Heart left ventricle (tissue), 16 donors: ENCODE data around the gene CYGB. TPM values are rescaled to one million over a fixed set of nuclear protein-coding genes. Genes with fewer than 3 reads are reported as not detected.

Source experiments
- ATAC-seq, 4 donors: fragments of 200-7000 bp; cut with Tn5 transposase; one replicate each; pipeline ENCODE4 v1.9.1; 2020 to 2022; ENCODE audit warnings: moderate library complexity in 4 of 4, mild to moderate bottlenecking in 3 of 4, moderate number of reproducible peaks in 1 of 4
- DNase-seq, 5 donors: peaks; one replicate each; pipeline ENCODE4 v3.0.0-alpha.2; 2020
- H3K27ac ChIP-seq, 12 donors: fragments of 200-600 bp; sonication (generic) in 4 of 12; one replicate each; pipeline versions ENCODE4 v1.5.0 to v1.8.0; 2016 to 2022; ENCODE audit warnings: mild to moderate bottlenecking in 2 of 12
- H3K27me3 ChIP-seq, 9 donors: fragments of 200-600 bp; sonication (generic) in 2 of 9; one replicate each; pipeline versions ENCODE4 v1.5.1 to v1.8.0; 2016 to 2022; ENCODE audit warnings: mild to moderate bottlenecking in 3 of 9
- H3K36me3 ChIP-seq, 9 donors: fragments of 200-600 bp; sonication (generic) in 2 of 9; one replicate each; pipeline versions ENCODE4 v1.5.0 to v1.8.0; 2018 to 2022; ENCODE audit warnings: mild to moderate bottlenecking in 2 of 9
- H3K4me1 ChIP-seq, 12 donors: fragments of 200-600 bp; sonication (generic) in 4 of 12; one replicate each; pipeline versions ENCODE4 v1.5.0 to v1.8.0; 2016 to 2022; ENCODE audit warnings: mild to moderate bottlenecking in 3 of 12
- H3K4me3 ChIP-seq, 12 donors: fragments of 200-600 bp; sonication (generic) in 4 of 12; one replicate each; pipeline versions ENCODE4 v1.5.0 to v1.8.0; 2017 to 2022; ENCODE audit warnings: mild to moderate bottlenecking in 9 of 12, moderate library complexity in 4 of 12
- H3K9me3 ChIP-seq, 12 donors: fragments of 200-600 bp; sonication (generic) in 4 of 12; one replicate each; pipeline versions ENCODE4 v1.5.0 to v1.8.0; 2016 to 2022; ENCODE audit warnings: mild to moderate bottlenecking in 1 of 12
- POLR2A ChIP-seq, 2 donors: fragments of 450-650 bp; IDR thresholded peaks; one replicate each; pipeline ENCODE4 v1.6.1; 2017; ENCODE audit warnings: antibody characterized with exemption in 2 of 2, mild to moderate bottlenecking in 2 of 2, moderate library complexity in 2 of 2
- WGBS, 4 donors: extraction: QIAGEN DNeasy Blood & Tissue Kit in 2 of 4; methylation state at CpG; one replicate each; pipeline versions ENCODE4 v1.1.5 to v1.1.7; 2013 to 2018; 5-methylcytosine and 5-hydroxymethylcytosine counted together
- intact Hi-C, 10 donors: fragments of 100-400 bp; cut with DNase I; formaldehyde crosslinking; loops; one replicate each; pipeline versions ENCODE4 v1.11.1 to v1.14.2; 2022
- polyA plus RNA-seq, 2 donors: library from polyadenylated mRNA; stranded (reverse); fragments of 200-250 nt; gene quantifications; one replicate each; pipeline ENCODE4 v1.2.3, GENCODE V29; 2013
- total RNA-seq, 9 donors: library from RNA; depleted of rRNA in 2 of 9; stranded (reverse); fragments of >200 nt in 2 of 9; fragmentation: NEBNext Ultra II Directional in 3 of 9; extraction: Animal tissue kit (Norgen Biotek cat#: 25700) in 3 of 9; gene quantifications; one replicate each; pipeline versions ENCODE4 v1.1.0 to v1.2.4, GENCODE V29; 2016 to 2023
- TF ChIP-seq, protein P1 (sequence below), 12 donors: fragments of 200-600 bp; sonication (generic) in 4 of 12; IDR thresholded peaks; one replicate each; pipeline versions ENCODE4 v1.5.0 to v1.8.0; 2018 to 2022; ENCODE audit warnings: antibody characterized with exemption in 12 of 12, mild to moderate bottlenecking in 5 of 12
- donor health status: ischemic (EF 13 %, LVEDD 7.1; RV severe dilation, severe dysfunction).
- donor health status: healthy with polysubstance abuse.
- donor health status: DM: no; HTN: yes; CAD: no.
- donor health status: DM: no; HTN: no; CAD: no.
- donor health status: ischemic (EF 25% LVEDD 6.9; RV normal size, moderate dysfunction).
- donor health status: ischemic (EF 25% LVEDD 5.7; RV mildly dilated, moderate dysfunction).
- donor health status: healthy.
- donor health status: DM: yes; HTN: yes; CAD: no.
- donor health status: ischemic (EF 35%, LVEDD 5.7; RV mildly dilated, moderate dysfunction).
- donor health status: nonischemic (EF 11% LVEDD 7.7; RV severe dilation, severe dysfunction).
- donor health status: DM: yes; HTN: yes; CAD: no.
- donor health status: PGD.
- donor health status: ischemic (EF 29% LVEDD 5.4; RV normal size, mild dysfunction).
- donor health status: nonischemic (EF 23%, LVEDD 6.1; RV moderate dilation, normal function).

The CYGB gene
- total and polyA plus RNA-seq, 11 donors, result 11.8 to 37.9 (median 21.9) TPM

DNA sequence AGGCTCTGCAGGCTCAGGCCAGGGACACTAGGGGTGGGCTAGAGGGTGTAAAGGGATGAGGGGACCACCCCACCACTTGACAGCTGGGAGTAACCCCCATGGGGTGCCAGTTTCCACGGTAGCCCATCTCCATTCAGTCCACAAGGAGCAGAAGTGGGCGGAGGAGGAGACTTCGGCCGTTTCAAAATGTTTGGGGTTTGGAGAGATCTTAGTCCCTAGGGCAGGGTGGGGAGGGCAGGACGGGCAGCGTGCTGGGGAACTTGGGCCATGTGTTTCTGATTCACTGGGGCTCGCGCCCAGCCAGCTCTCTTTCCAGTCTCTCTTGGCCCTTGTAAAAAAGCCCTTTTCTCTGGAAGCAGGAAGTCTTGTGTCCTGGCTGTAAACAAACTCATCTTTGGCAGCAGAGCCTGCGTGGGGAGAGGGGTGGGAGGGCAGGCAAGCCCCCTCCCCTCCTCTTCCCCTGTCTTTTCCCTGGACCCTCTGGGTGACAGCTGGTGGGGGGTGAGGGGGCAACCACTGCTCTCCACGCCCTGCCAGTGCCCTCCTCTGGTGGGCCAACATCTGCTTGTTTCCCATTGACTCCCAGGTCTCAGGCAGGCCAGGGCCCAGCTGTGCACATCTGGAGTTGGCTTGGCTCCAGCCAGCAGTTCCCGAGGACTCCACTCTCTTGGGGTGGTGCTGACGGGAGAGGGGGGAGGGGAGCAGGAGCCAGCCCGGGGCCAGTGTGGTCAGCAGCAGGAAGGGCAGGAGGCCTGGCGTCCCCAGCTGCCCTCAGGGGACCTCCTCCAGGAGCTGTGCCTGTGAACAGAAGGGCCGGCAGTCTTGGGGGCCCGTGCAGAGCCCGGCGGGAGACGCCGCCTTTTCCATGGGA, 8.1 kb downstream of the CYGB start:
- Histone ChIP-seq H3K27me3 (no peaks in the 10 kb centered on the region), H3K4me1 (peaks cover 16 to 74% (median 55%) of the 10 kb centered on the region in 12 donors), H3K9me3 (no peaks in the 10 kb centered on the region), H3K27ac (peak overlapping the region; percentile 89 to 99 (median 95)), H3K36me3 (peaks cover 0 to 10% (median 0%) of the 10 kb centered on the region in 9 donors), H3K4me3 (peak overlapping the region in 3 of 12 donors; percentile 1 to 29 (median 4))
- peak; percentile 76 to 80 (median 78) for ATAC-seq
- 28 to 51% (median 40%) methylated on average over 14 to 20 of the region's 20 CpGs for WGBS, 4 donors
- peak; percentile 92 to 95 (median 95) for DNase-seq
- TF ChIP-seq, protein P1, sequence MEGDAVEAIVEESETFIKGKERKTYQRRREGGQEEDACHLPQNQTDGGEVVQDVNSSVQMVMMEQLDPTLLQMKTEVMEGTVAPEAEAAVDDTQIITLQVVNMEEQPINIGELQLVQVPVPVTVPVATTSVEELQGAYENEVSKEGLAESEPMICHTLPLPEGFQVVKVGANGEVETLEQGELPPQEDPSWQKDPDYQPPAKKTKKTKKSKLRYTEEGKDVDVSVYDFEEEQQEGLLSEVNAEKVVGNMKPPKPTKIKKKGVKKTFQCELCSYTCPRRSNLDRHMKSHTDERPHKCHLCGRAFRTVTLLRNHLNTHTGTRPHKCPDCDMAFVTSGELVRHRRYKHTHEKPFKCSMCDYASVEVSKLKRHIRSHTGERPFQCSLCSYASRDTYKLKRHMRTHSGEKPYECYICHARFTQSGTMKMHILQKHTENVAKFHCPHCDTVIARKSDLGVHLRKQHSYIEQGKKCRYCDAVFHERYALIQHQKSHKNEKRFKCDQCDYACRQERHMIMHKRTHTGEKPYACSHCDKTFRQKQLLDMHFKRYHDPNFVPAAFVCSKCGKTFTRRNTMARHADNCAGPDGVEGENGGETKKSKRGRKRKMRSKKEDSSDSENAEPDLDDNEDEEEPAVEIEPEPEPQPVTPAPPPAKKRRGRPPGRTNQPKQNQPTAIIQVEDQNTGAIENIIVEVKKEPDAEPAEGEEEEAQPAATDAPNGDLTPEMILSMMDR (IDR thresholded peaks at IDR 0.05), result peak in 2 of 12 donors; percentile 6 to 8
- TF ChIP-seq POLR2A (IDR thresholded peaks at IDR 0.05), result no peak
- intact Hi-C loops, result loop anchor here in 2 of 10 donors (10.0 kb wide), 2 partner anchors 95 to 185 kb away; partner anchors contain the start of gene MXRA7 (in 1 of the 2)

DNA sequence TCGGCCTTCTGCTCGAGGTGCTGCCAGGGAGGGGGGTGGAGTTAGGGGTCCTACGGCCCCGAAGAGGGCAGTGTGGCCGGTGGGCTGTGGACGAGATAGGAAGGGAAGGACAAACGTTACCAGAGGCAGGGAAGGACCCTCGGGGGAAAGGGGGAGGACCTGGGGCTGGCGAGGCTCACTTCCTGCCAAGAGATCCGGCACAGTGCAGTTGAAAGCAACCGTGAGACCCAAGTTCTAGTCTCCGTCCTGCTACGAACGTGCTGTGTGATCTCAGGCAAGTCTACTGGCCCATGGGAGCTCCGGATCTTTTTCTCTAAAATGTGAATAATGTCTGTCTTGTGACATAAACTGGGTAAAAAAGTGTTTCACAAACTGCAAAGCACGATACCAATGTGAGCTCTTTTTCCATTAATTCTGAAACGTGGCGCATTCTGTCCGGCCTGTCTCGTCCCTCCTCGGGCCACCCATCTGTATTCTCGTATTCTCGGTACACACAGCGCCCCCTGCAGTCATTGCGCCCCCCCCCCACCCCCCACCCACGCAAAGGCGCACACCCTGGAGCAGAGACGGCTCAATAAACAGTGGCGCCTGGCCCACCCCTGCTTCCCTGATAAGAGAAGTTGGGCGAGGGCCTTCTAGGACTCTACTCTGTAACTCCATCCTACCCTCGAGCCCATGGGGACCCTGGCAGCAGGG, 8.8 kb downstream of the CYGB start:
- ATAC-seq (peak; percentile 10 to 46 (median 35)), DNase-seq (peak in 4 of 5 donors; percentile 74 to 79 (median 77))
- Histone ChIP-seq H3K36me3 (peaks cover 0 to 10% (median 0%) of the 10 kb centered on the region in 9 donors), H3K27me3 (no peaks in the 10 kb centered on the region), H3K9me3 (no peaks in the 10 kb centered on the region), H3K27ac (peak overlapping the region; percentile 89 to 99 (median 95)), H3K4me1 (peaks cover 16 to 76% (median 57%) of the 10 kb centered on the region in 12 donors), H3K4me3 (peak overlapping the region in 11 of 12 donors; percentile 12 to 52 (median 38))
- 43 to 58% (median 49%) methylated on average over 31 of the region's 31 CpGs for WGBS, 4 donors
- TF ChIP-seq, protein P1 (IDR thresholded peaks at IDR 0.05), result peak in 6 of 12 donors; percentile 6 to 32 (median 18)
- TF ChIP-seq POLR2A (IDR thresholded peaks at IDR 0.05), result no peak
- intact Hi-C loops, result loop anchor here in 2 of 10 donors (10.0 kb wide), 2 partner anchors 96 to 186 kb away; partner anchors contain the start of gene MXRA7 (in 1 of the 2)

DNA sequence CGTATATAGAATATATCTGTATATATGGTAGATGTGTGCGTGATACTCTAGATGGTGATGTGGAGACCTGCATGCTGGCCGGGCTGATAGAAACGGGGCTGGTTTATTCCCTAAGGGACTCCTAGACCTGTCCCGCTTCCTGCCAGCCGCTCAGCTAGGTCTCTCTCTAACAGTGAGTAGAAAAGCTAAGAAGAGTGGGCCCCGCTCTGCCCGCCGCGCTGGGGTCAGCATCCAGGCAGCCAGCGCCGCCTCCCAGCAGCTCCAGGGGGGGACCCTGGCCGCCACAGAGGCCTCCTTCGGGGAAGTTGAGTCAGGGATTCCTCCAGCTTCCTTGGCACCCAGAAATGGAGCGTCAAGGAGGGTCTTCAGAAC, 9.4 kb downstream of the CYGB start:
- DNase-seq, result peak in 2 of 5 donors; percentile 51 to 68

More for the DNA sequence above, 9.4 kb downstream of the CYGB start:
- ATAC-seq, result no peak
- peak overlapping the region; percentile 89 to 99 (median 95) for H3K27ac ChIP-seq
- H3K36me3 ChIP-seq, result peaks cover 0 to 10% (median 0%) of the 10 kb centered on the region in 9 donors
- peaks cover 16 to 78% (median 59%) of the 10 kb centered on the region in 12 donors for H3K4me1 ChIP-seq
- peak overlapping the region in 11 of 12 donors; percentile 12 to 52 (median 38) for H3K4me3 ChIP-seq
- WGBS, 4 donors, result 52 to 68% (median 60%) methylated on average over 14 to 15 of the region's 15 CpGs
- TF ChIP-seq, protein P1 (IDR thresholded peaks at IDR 0.05), result no peak
- no peak for TF ChIP-seq POLR2A (IDR thresholded peaks at IDR 0.05)
- intact Hi-C loops, result loop anchor here in 2 of 10 donors (10.0 kb wide), 2 partner anchors 97 to 187 kb away; partner anchors contain the start of gene MXRA7 (in 1 of the 2)
- no peaks in the 10 kb centered on the region for H3K27me3 ChIP-seq
- no peaks in the 10 kb centered on the region for H3K9me3 ChIP-seq
